ENCODE data around the gene ST8SIA5. TPM values are rescaled to one million over a fixed set of nuclear protein-coding genes. Genes with fewer than 3 reads are reported as not detected.

The ST8SIA5 gene
- total and polyA plus RNA-seq, 4 donors, result 0.08 to 0.42 (median 0.29) TPM; not detected in 1

GRCh38 chr18:46733872-46734271 is 23.0 kb downstream of the ST8SIA5 start:
- Histone ChIP-seq H3K4me3 (ENCODE audit: low read length in 2 of 2) (no peak overlapping the region), H3K4me1 (ENCODE audit: control insufficient read depth in 1 of 2, insufficient read depth in 2 of 2, low read length in 2 of 2) (no peaks in the 10 kb centered on the region), H3K9me3 (ENCODE audit: control insufficient read depth, low read length) (peaks cover 13% of the 10 kb centered on the region), H3K27ac (ENCODE audit: low read depth in 1 of 2, low read length in 2 of 2) (no peak overlapping the region), H3K27me3 (ENCODE audit: control insufficient read depth in 1 of 2, insufficient read depth in 2 of 2, low read length in 1 of 2) (no peaks in the 10 kb centered on the region), H3K36me3 (ENCODE audit: control insufficient read depth in 1 of 2, insufficient read depth in 2 of 2, low read length in 1 of 2) (no peaks in the 10 kb centered on the region)
- DNase-seq (no peak), ATAC-seq (ENCODE audit: low FRiP score) (no peak)
- intact Hi-C loops (cut with DNase I), result no loop called here
- WGBS, 2 donors, result 85 to 87% methylated on average over 11 of the region's 11 CpGs

DNA sequence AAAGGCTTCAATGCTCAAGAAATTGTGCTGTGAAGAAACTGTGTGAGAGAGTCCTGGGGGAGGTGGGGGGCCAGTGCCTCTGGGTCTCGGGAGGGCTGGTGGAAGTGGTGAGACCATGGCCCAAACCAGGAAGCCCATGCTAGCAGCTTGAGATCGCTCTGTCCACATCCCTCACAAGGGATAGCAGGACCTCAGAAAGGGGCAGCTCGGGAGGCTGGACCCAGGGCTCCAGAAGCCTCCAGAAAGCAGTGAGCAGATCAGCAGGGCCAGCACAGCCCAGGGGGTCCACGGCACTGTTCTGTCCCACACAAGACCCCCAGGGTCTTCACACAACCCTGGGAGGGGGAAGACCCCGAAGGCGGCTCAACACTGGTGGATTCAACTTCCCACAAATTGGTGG is 24.1 kb downstream of the ST8SIA5 start:
- Histone ChIP-seq H3K27ac (ENCODE audit: low read depth in 1 of 2, low read length in 2 of 2) (no peak overlapping the region), H3K27me3 (ENCODE audit: control insufficient read depth in 1 of 2, insufficient read depth in 2 of 2, low read length in 1 of 2) (no peaks in the 10 kb centered on the region), H3K4me3 (ENCODE audit: low read length in 2 of 2) (no peak overlapping the region), H3K4me1 (ENCODE audit: control insufficient read depth in 1 of 2, insufficient read depth in 2 of 2, low read length in 2 of 2) (no peaks in the 10 kb centered on the region), H3K9me3 (ENCODE audit: control insufficient read depth, low read length) (peaks cover 14% of the 10 kb centered on the region), H3K36me3 (ENCODE audit: control insufficient read depth in 1 of 2, insufficient read depth in 2 of 2, low read length in 1 of 2) (no peaks in the 10 kb centered on the region)
- ATAC-seq (ENCODE audit: low FRiP score) (no peak), DNase-seq (no peak)
- 83 to 84% methylated on average over 6 of the region's 6 CpGs for WGBS, 2 donors
- intact Hi-C loops (cut with DNase I), result no loop called here

DNA sequence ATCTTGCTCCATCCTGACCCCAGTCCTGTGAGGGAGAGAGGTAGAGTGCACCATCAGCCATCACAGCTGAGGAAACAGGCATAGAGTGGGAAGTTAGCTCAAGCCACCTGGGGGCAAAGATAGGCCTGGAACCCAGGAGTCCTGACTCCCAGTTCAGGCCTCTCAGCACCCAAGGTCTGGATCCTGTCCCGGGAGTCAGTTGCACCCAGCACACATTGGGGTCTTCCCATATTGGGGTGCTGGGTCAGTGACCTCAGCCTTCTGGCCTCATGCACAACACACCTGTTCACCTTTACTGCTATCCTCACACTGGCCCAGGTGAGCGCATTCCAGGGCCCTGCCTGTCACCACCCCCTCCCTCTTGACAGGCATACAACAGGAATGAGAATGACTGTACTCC is 24.7 kb downstream of the ST8SIA5 start:
- DNase-seq (no peak), ATAC-seq (ENCODE audit: low FRiP score) (no peak)
- Histone ChIP-seq H3K4me3 (ENCODE audit: low read length in 2 of 2) (no peak overlapping the region), H3K4me1 (ENCODE audit: control insufficient read depth in 1 of 2, insufficient read depth in 2 of 2, low read length in 2 of 2) (no peaks in the 10 kb centered on the region), H3K27ac (ENCODE audit: low read depth in 1 of 2, low read length in 2 of 2) (no peak overlapping the region), H3K27me3 (ENCODE audit: control insufficient read depth in 1 of 2, insufficient read depth in 2 of 2, low read length in 1 of 2) (no peaks in the 10 kb centered on the region), H3K9me3 (ENCODE audit: control insufficient read depth, low read length) (peaks cover 14% of the 10 kb centered on the region), H3K36me3 (ENCODE audit: control insufficient read depth in 1 of 2, insufficient read depth in 2 of 2, low read length in 1 of 2) (no peaks in the 10 kb centered on the region)
- 95 to 99% methylated on average over 2 of the region's 2 CpGs for WGBS, 2 donors
- intact Hi-C loops (cut with DNase I), result no loop called here

DNA sequence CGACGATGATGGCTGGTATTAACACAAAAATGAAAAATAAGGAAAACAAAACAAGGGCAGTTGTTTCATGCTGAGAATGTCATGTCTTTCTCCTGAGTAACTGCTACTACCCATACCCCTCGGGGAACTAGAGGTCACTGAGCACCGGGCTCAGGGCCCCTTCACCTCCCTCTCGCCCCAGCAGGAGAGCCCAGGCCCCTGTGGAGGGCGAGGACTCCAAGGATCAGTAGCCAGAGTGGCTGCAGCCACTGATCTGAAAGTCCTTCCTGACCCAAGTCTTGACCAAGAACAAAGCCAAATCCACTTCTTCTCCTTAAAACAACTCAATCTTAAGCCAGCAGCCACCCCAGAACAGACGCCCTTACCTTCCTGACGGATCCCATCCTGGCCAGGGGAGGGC is 25.5 kb downstream of the ST8SIA5 start:
- no peak overlapping the region for H3K27ac ChIP-seq (ENCODE audit: low read depth in 1 of 2, low read length in 2 of 2)
- no peak overlapping the region for H3K4me3 ChIP-seq (ENCODE audit: low read length in 2 of 2)
- peaks cover 14% of the 10 kb centered on the region for H3K9me3 ChIP-seq (ENCODE audit: control insufficient read depth, low read length)
- WGBS, 2 donors, result 80 to 82% methylated on average over 8 of the region's 8 CpGs
- DNase-seq (no peak), ATAC-seq (ENCODE audit: low FRiP score) (no peak)
- H3K27me3 ChIP-seq (ENCODE audit: control insufficient read depth in 1 of 2, insufficient read depth in 2 of 2, low read length in 1 of 2), result no peaks in the 10 kb centered on the region
- H3K36me3 ChIP-seq (ENCODE audit: control insufficient read depth in 1 of 2, insufficient read depth in 2 of 2, low read length in 1 of 2), result no peaks in the 10 kb centered on the region
- H3K4me1 ChIP-seq (ENCODE audit: control insufficient read depth in 1 of 2, insufficient read depth in 2 of 2, low read length in 2 of 2), result no peaks in the 10 kb centered on the region
- intact Hi-C loops (cut with DNase I), result no loop called here

DNA sequence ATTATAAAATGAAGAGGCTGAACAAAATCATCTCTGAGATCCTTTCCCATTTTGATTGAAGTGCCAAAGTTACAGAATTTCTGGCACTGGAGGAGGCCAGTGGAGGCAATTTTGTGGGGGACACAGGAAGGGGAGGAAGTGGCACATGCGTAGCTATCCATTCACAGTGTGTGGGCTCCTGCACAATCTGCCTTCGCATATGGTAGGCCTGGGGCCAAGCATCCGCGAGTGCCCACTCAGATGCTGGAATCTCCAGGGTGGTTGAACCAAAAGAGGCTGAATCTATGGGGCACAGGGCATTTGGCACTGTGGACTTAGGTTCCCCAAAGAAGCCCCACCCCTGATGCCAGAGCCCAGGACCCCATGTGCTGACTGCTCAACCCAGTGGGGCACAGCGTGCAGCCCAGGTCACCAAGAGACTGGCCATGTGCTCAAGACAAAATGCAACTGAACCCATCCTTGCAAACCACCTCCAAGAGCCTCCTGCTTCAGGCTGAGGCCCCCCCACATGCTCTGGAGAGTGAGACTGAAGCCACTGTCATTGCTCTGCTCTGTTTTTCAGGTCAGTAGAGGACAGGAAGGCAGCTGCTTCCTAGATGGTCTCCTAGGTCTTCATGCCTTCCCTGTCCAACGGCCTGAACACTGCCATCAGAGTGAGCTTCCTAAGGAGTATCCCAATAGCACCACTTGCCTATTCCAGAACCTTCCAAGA is 28.5 kb downstream of the ST8SIA5 start:
- intact Hi-C loops (cut with DNase I), result no loop called here
- DNase-seq (no peak), ATAC-seq (ENCODE audit: low FRiP score) (no peak)
- WGBS, 2 donors, result 90 to 94% methylated on average over 6 of the region's 6 CpGs
- H3K36me3 ChIP-seq (ENCODE audit: control insufficient read depth in 1 of 2, insufficient read depth in 2 of 2, low read length in 1 of 2), result no peaks in the 10 kb centered on the region
- no peaks in the 10 kb centered on the region for H3K4me1 ChIP-seq (ENCODE audit: control insufficient read depth in 1 of 2, insufficient read depth in 2 of 2, low read length in 2 of 2)
- H3K27ac ChIP-seq (ENCODE audit: low read depth in 1 of 2, low read length in 2 of 2), result no peak overlapping the region
- no peak overlapping the region for H3K4me3 ChIP-seq (ENCODE audit: low read length in 2 of 2)
- peaks cover 14% of the 10 kb centered on the region for H3K9me3 ChIP-seq (ENCODE audit: control insufficient read depth, low read length)
- no peaks in the 10 kb centered on the region for H3K27me3 ChIP-seq (ENCODE audit: control insufficient read depth in 1 of 2, insufficient read depth in 2 of 2, low read length in 1 of 2)

DNA sequence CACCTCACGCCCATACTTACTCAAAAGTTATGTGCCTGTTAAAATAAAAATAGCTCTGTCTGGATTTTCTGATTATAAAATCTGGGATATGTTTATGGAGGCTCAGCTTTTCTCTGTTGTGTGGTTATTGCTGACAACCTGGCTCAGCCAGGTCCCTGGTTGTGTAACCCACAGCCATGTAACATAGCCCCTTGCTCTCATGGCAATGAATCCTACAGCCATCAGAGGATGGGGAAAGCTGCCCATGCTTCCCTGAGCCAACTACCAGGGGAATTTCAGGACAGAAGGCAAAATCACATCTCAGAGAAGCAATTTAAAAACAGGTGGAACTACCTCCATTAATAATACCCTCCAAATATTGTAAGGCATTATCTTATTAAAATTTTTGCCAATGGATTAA is 29.7 kb downstream of the ST8SIA5 start:
- Histone ChIP-seq H3K36me3 (ENCODE audit: control insufficient read depth in 1 of 2, insufficient read depth in 2 of 2, low read length in 1 of 2) (no peaks in the 10 kb centered on the region), H3K4me3 (ENCODE audit: low read length in 2 of 2) (no peak overlapping the region), H3K4me1 (ENCODE audit: control insufficient read depth in 1 of 2, insufficient read depth in 2 of 2, low read length in 2 of 2) (no peaks in the 10 kb centered on the region), H3K27me3 (ENCODE audit: control insufficient read depth in 1 of 2, insufficient read depth in 2 of 2, low read length in 1 of 2) (no peaks in the 10 kb centered on the region), H3K9me3 (ENCODE audit: control insufficient read depth, low read length) (peaks cover 14% of the 10 kb centered on the region), H3K27ac (ENCODE audit: low read depth in 1 of 2, low read length in 2 of 2) (no peak overlapping the region)
- 47 to 70% methylated on average over 1 of the region's 1 CpG for WGBS, 2 donors
- ATAC-seq (ENCODE audit: low FRiP score), result no peak
- intact Hi-C loops (cut with DNase I), result no loop called here
- DNase-seq, result no peak

GRCh38 chr18:46725310-46725709 is 31.5 kb downstream of the ST8SIA5 start:
- 83 to 88% methylated on average over 3 of the region's 3 CpGs for WGBS, 2 donors

DNA sequence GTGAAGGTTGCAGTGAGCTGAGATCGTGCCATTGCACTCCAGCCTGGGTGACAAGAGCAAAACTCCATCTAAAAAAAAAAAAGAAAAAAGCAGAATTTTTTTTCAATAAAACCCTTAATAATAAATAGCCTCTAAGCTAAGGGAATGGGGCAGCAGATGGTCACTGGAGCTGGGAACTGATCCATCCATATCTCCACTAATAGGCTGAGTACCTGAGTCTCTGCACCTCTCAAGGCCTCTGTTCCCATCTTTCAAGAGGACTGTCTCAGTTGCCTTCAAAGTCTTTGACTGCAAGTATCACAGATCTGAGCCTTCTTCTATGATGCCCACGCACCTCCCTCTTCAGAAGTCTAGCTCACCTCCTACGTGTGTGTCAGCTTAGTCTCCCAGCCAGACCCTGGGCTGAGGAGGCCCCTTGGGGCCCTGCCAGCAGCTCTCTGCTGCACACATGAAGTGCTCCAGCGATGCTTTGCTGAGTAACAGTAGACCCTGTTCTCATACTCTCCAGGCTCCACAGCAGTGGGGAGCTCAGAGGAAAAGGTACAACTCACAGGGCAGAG is 32.9 kb downstream of the ST8SIA5 start:
- Histone ChIP-seq H3K4me3 (ENCODE audit: low read length in 2 of 2) (no peak overlapping the region), H3K9me3 (ENCODE audit: control insufficient read depth, low read length) (peaks cover 3% of the 10 kb centered on the region), H3K27ac (ENCODE audit: low read depth in 1 of 2, low read length in 2 of 2) (no peak overlapping the region), H3K36me3 (ENCODE audit: control insufficient read depth in 1 of 2, insufficient read depth in 2 of 2, low read length in 1 of 2) (no peaks in the 10 kb centered on the region), H3K4me1 (ENCODE audit: control insufficient read depth in 1 of 2, insufficient read depth in 2 of 2, low read length in 2 of 2) (no peaks in the 10 kb centered on the region), H3K27me3 (ENCODE audit: control insufficient read depth in 1 of 2, insufficient read depth in 2 of 2, low read length in 1 of 2) (no peaks in the 10 kb centered on the region)
- intact Hi-C loops (cut with DNase I), result no loop called here
- 71 to 75% methylated on average over 4 of the region's 4 CpGs for WGBS, 2 donors
- DNase-seq, result no peak
- ATAC-seq (ENCODE audit: low FRiP score), result no peak

More at GRCh38 chr18:46725310-46725709, 31.5 kb downstream of the ST8SIA5 start:
- ATAC-seq (ENCODE audit: low FRiP score) (no peak), DNase-seq (no peak)
- Histone ChIP-seq H3K9me3 (ENCODE audit: control insufficient read depth, low read length) (peaks cover 7% of the 10 kb centered on the region), H3K36me3 (ENCODE audit: control insufficient read depth in 1 of 2, insufficient read depth in 2 of 2, low read length in 1 of 2) (no peaks in the 10 kb centered on the region), H3K27me3 (ENCODE audit: control insufficient read depth in 1 of 2, insufficient read depth in 2 of 2, low read length in 1 of 2) (no peaks in the 10 kb centered on the region), H3K4me3 (ENCODE audit: low read length in 2 of 2) (no peak overlapping the region), H3K4me1 (ENCODE audit: control insufficient read depth in 1 of 2, insufficient read depth in 2 of 2, low read length in 2 of 2) (no peaks in the 10 kb centered on the region), H3K27ac (ENCODE audit: low read depth in 1 of 2, low read length in 2 of 2) (no peak overlapping the region)
- intact Hi-C loops (cut with DNase I), result no loop called here

DNA sequence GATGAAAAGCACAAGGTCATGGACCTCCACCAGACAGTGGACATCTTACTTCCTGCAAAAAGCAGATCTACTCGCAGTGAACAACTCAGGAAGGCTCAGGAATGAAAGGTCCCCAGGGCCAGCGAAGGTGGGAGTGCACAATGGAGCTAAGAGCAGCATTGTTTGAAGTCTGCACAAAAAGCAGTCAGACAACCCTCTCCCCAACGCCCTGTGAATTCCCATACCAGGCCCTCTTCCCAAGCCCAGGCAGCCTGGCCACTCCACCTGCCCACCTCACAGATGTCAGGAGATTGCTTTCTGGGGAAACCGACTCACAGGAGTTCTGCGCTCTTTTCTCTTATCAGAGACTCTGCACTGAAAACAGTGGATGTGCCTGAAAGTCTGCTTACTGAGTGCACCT is 34.8 kb downstream of the ST8SIA5 start:
- Histone ChIP-seq H3K36me3 (ENCODE audit: control insufficient read depth in 1 of 2, insufficient read depth in 2 of 2, low read length in 1 of 2) (no peaks in the 10 kb centered on the region), H3K27me3 (ENCODE audit: control insufficient read depth in 1 of 2, insufficient read depth in 2 of 2, low read length in 1 of 2) (no peaks in the 10 kb centered on the region), H3K4me1 (ENCODE audit: control insufficient read depth in 1 of 2, insufficient read depth in 2 of 2, low read length in 2 of 2) (no peaks in the 10 kb centered on the region), H3K9me3 (ENCODE audit: control insufficient read depth, low read length) (no peaks in the 10 kb centered on the region), H3K4me3 (ENCODE audit: low read length in 2 of 2) (no peak overlapping the region), H3K27ac (ENCODE audit: low read depth in 1 of 2, low read length in 2 of 2) (no peak overlapping the region)
- intact Hi-C loops (cut with DNase I), result no loop called here
- DNase-seq, result no peak
- 61 to 65% methylated on average over 5 of the region's 5 CpGs for WGBS, 2 donors
- ATAC-seq (ENCODE audit: low FRiP score), result no peak

All from aorta (tissue), 5 donors.